Astrocyte (in vitro differentiated cells and primary cell): ENCODE results near the gene PVALEF. TPM values are rescaled to one million over a fixed set of nuclear protein-coding genes. Genes with fewer than 3 reads are reported as not detected.

Experiments
- DNase-seq: peaks from one replicate; pipeline ENCODE4 v3.0.0-alpha.2; 2010; ENCODE audit warnings: low read depth
- FAIRE-seq: peaks from 2 replicates; lab custom pipeline; 2011; peaks lifted over from hg19 to GRCh38; lab: Jason Lieb, UNC
- H2AFZ ChIP-seq: 2 replicates; pipeline ENCODE4 v1.6.0; 2012; ENCODE audit warnings: low read depth, low read length, inconsistent platforms
- H3K27ac ChIP-seq: 2 replicates; pipeline ENCODE4 v1.5.1; 2011; ENCODE audit warnings: low read depth, low read length, inconsistent platforms
- H3K27me3 ChIP-seq: 2 replicates; pipeline ENCODE4 v1.6.0; 2011; ENCODE audit warnings: low read length, inconsistent platforms; ENCODE audit not compliant: insufficient read depth
- H3K36me3 ChIP-seq: 2 replicates; pipeline ENCODE4 v1.5.1; 2011; ENCODE audit warnings: low read length, inconsistent platforms; ENCODE audit not compliant: insufficient read depth
- H3K4me1 ChIP-seq: 2 replicates; pipeline ENCODE4 v1.5.1; 2011; ENCODE audit warnings: low read length, inconsistent platforms; ENCODE audit not compliant: insufficient read depth
- H3K4me2 ChIP-seq: 2 replicates; pipeline ENCODE4 v1.6.0; 2012; ENCODE audit warnings: low read length, inconsistent platforms
- H3K4me3 ChIP-seq: 2 replicates; pipeline ENCODE4 v1.5.1; 2011; ENCODE audit warnings: low read depth, mild to moderate bottlenecking, low read length, inconsistent platforms; ENCODE audit not compliant: insufficient read depth
- H3K79me2 ChIP-seq: 2 replicates; pipeline ENCODE4 v1.6.0; 2012; ENCODE audit warnings: mild to moderate bottlenecking, low read length, inconsistent platforms; ENCODE audit not compliant: insufficient read depth
- H3K9ac ChIP-seq: 2 replicates; pipeline ENCODE4 v1.6.0; 2012; ENCODE audit warnings: mild to moderate bottlenecking, low read length, inconsistent platforms
- H3K9me3 ChIP-seq: 2 replicates; pipeline ENCODE4 v1.5.1; 2012; ENCODE audit warnings: low read depth, mild to moderate bottlenecking, low read length, inconsistent platforms; ENCODE audit not compliant: insufficient read depth
- H4K20me1 ChIP-seq: 2 replicates; pipeline ENCODE4 v1.6.0; 2012; ENCODE audit warnings: low read length, inconsistent platforms; ENCODE audit not compliant: insufficient read depth
- H3K27ac Mint-ChIP-seq: one replicate; pipeline ENCODE4 v1.8.0; 2021; ENCODE audit warnings: mild to moderate bottlenecking, mixed read lengths; ENCODE audit not compliant: unreplicated experiment
- H3K27me3 Mint-ChIP-seq: one replicate; pipeline ENCODE4 v1.8.0; 2021; ENCODE audit warnings: low read depth, mixed read lengths; ENCODE audit not compliant: unreplicated experiment
- H3K36me3 Mint-ChIP-seq: one replicate; pipeline ENCODE4 v1.8.0; 2021; ENCODE audit warnings: low read depth, mixed read lengths; ENCODE audit not compliant: unreplicated experiment
- H3K4me1 Mint-ChIP-seq: one replicate; pipeline ENCODE4 v1.8.0; 2021; ENCODE audit warnings: low read depth, mixed read lengths; ENCODE audit not compliant: unreplicated experiment
- H3K4me3 Mint-ChIP-seq: one replicate; pipeline ENCODE4 v1.8.0; 2021; ENCODE audit warnings: mild to moderate bottlenecking, moderate library complexity, mixed read lengths; ENCODE audit not compliant: unreplicated experiment
- H3K9me3 Mint-ChIP-seq: one replicate; pipeline ENCODE4 v1.8.0; 2021; ENCODE audit warnings: mild to moderate bottlenecking, mixed read lengths; ENCODE audit not compliant: unreplicated experiment
- CTCF ChIP-seq: IDR thresholded peaks from 2 replicates; pipeline ENCODE4 v1.5.1; 2011; ENCODE audit warnings: low read depth, mild to moderate bottlenecking, inconsistent platforms, low read length, moderate library complexity; ENCODE audit not compliant: insufficient read depth
- EZH2 ChIP-seq: IDR thresholded peaks from 2 replicates; pipeline ENCODE4 v1.6.1; 2012; ENCODE audit warnings: mild to moderate bottlenecking, low read length, inconsistent platforms; ENCODE audit not compliant: insufficient read depth
- total RNA-seq: library from RNA; stranded (reverse); gene quantifications from 2 replicates; pipeline ENCODE4 v1.2.1, GENCODE V29; 2021

PVALEF gene
- total RNA-seq, 1 donor from 2014 or later = not detected

- no peak overlapping the region for H3K4me3 ChIP-seq
- no peak overlapping the region for H2AFZ ChIP-seq
- Mint-ChIP-seq H3K4me3 (no peak overlapping the region), H3K27ac (no peak overlapping the region), H3K4me1 (no peaks in the 10 kb centered on the region), H3K9me3 (peaks cover 3% of the 10 kb centered on the region), H3K27me3 (peaks cover 8% of the 10 kb centered on the region), H3K36me3 (no peaks in the 10 kb centered on the region)
- H3K27ac ChIP-seq = no peak overlapping the region
- no peaks in the 10 kb centered on the region for H3K36me3 ChIP-seq
- DNase-seq (no peak), FAIRE-seq (no peak)
- no peaks in the 10 kb centered on the region for H3K27me3 ChIP-seq
- H3K4me2 ChIP-seq = no peak overlapping the region
- H4K20me1 ChIP-seq = no peaks in the 10 kb centered on the region
- TF ChIP-seq EZH2 (no peak), CTCF (no peak)
- H3K4me1 ChIP-seq = no peaks in the 10 kb centered on the region
- no peaks in the 10 kb centered on the region for H3K79me2 ChIP-seq
- H3K9me3 ChIP-seq = no peaks in the 10 kb centered on the region
- H3K9ac ChIP-seq = no peak overlapping the region
Observed at GRCh38 chr17:81178136-81179091, 13.1 kb downstream of the PVALEF start.

- Histone ChIP-seq H3K9ac (no peak overlapping the region), H3K4me3 (no peak overlapping the region), H3K27me3 (no peaks in the 10 kb centered on the region), H3K9me3 (no peaks in the 10 kb centered on the region), H3K36me3 (no peaks in the 10 kb centered on the region), H4K20me1 (no peaks in the 10 kb centered on the region), H3K79me2 (no peaks in the 10 kb centered on the region), H3K4me2 (no peak overlapping the region), H3K27ac (no peak overlapping the region), H2AFZ (no peak overlapping the region), H3K4me1 (no peaks in the 10 kb centered on the region)
- Mint-ChIP-seq H3K27me3 (peaks cover 4% of the 10 kb centered on the region), H3K36me3 (no peaks in the 10 kb centered on the region), H3K4me3 (no peak overlapping the region), H3K9me3 (peaks cover 3% of the 10 kb centered on the region), H3K4me1 (no peaks in the 10 kb centered on the region), H3K27ac (no peak overlapping the region)
- no peak for TF ChIP-seq EZH2
- TF ChIP-seq CTCF = no peak
- FAIRE-seq (no peak), DNase-seq (no peak)
Observed at GRCh38 chr17:81179220-81179619, 13.9 kb downstream of the PVALEF start.

GRCh38 chr17:81179861-81180260 is 14.6 kb downstream of the PVALEF start:
- no peak overlapping the region for H3K27ac Mint-ChIP-seq
- H3K27ac ChIP-seq = no peak overlapping the region
- no peaks in the 10 kb centered on the region for H4K20me1 ChIP-seq
- DNase-seq (no peak), FAIRE-seq (no peak)
- H3K79me2 ChIP-seq = no peaks in the 10 kb centered on the region
- no peak overlapping the region for H3K4me3 ChIP-seq
- no peaks in the 10 kb centered on the region for H3K4me1 Mint-ChIP-seq
- H3K27me3 Mint-ChIP-seq = peaks cover 7% of the 10 kb centered on the region
- peaks cover 3% of the 10 kb centered on the region for H3K9me3 Mint-ChIP-seq
- no peaks in the 10 kb centered on the region for H3K27me3 ChIP-seq
- no peak overlapping the region for H3K9ac ChIP-seq
- no peak overlapping the region for H2AFZ ChIP-seq
- H3K9me3 ChIP-seq = no peaks in the 10 kb centered on the region
- no peak overlapping the region for H3K4me3 Mint-ChIP-seq
- no peak for TF ChIP-seq EZH2
- no peak for TF ChIP-seq CTCF
- no peaks in the 10 kb centered on the region for H3K36me3 Mint-ChIP-seq
- no peak overlapping the region for H3K4me2 ChIP-seq
- H3K4me1 ChIP-seq = no peaks in the 10 kb centered on the region
- no peaks in the 10 kb centered on the region for H3K36me3 ChIP-seq
